Pancreas (tissue), 10 donors: Measurements from ENCODE around the gene TRAPPC2L. TPM values are rescaled to one million over a fixed set of nuclear protein-coding genes. Genes with fewer than 3 reads are reported as not detected.

ENCODE experiments used
- ATAC-seq, 4 donors: fragments of 200-7000 bp; cut with Tn5 transposase; one replicate each; pipeline versions ENCODE4 v1.8.0 to v1.9.1; 2020; ENCODE audit warnings: mild to moderate bottlenecking in 4 of 4, moderate library complexity in 4 of 4
- DNase-seq, 6 donors: peaks; one replicate each; pipeline ENCODE4 v3.0.0-alpha.2; 2020
- FAIRE-seq: peaks from 2 replicates; lab custom pipeline; 2012; peaks lifted over from hg19 to GRCh38; lab: Jason Lieb, UNC
- H3K27ac ChIP-seq, 4 donors: fragments of 200-600 bp; sonication (generic); 1 replicate in 3 of 4; 2 replicates in 1 of 4; pipeline versions ENCODE4 v1.5.0 to v1.8.0; 2020
- H3K27me3 ChIP-seq, 4 donors: fragments of 200-600 bp; one replicate each; pipeline ENCODE4 v1.8.0; 2021
- H3K36me3 ChIP-seq, 3 donors: fragments of 200-600 bp; sonication (generic) in 1 of 3; one replicate each; pipeline versions ENCODE4 v1.5.0 to v1.8.0; 2020 to 2021
- H3K4me1 ChIP-seq, 3 donors: fragments of 200-600 bp; one replicate each; pipeline ENCODE4 v1.8.0; 2021
- H3K4me3 ChIP-seq, 4 donors: fragments of 200-600 bp; sonication (generic) in 2 of 4; one replicate each; pipeline versions ENCODE4 v1.5.0 to v1.8.0; 2020 to 2021
- H3K9me3 ChIP-seq, 4 donors: fragments of 200-600 bp; one replicate each; pipeline ENCODE4 v1.8.0; 2021
- whole genome bisulfite sequencing, 2 donors: extraction: QIAGEN DNeasy Blood & Tissue Kit; methylation state at CpG; one replicate each; pipeline ENCODE4 v1.1.7; 2013; 5-methylcytosine and 5-hydroxymethylcytosine counted together
- intact Hi-C, 3 donors: fragments of 100-400 bp; cut with DNase I; formaldehyde crosslinking; loops; one replicate each; pipeline versions ENCODE4 v1.11.1 to v1.14.2; 2022
- polyA plus RNA-seq, 2 donors: library from polyadenylated mRNA; stranded (reverse); fragments of 200-250 nt; gene quantifications; one replicate each; pipeline ENCODE4 v1.2.3, GENCODE V29; 2013
- total RNA-seq, 6 donors: library from RNA; stranded (reverse); fragmentation: NEBNext Ultra II Directional in 4 of 6; extraction: Animal tissue kit (Norgen Biotek cat#: 25700) in 4 of 6; gene quantifications; one replicate each; pipeline versions ENCODE4 v1.2.1 to v1.2.4, GENCODE V29; 2021 to 2023
- TF ChIP-seq, protein P1 (sequence below), 4 donors: fragments of 200-600 bp; sonication (generic) in 3 of 4; IDR thresholded peaks; one replicate each; pipeline versions ENCODE4 v1.5.0 to v1.8.0; 2021; ENCODE audit warnings: antibody characterized with exemption in 4 of 4
- donor health status: healthy with polysubstance abuse.
- donor health status: DM: no; HTN: no; CAD: no; lungs with moderate emphysema.
- donor health status: DM: no; HTN: no; CAD: no.
- donor health status: control.
- donor health status: control.
- donor health status: Bipolar disorder and iron deficiency.
- donor health status: DM: yes; HTN: yes; CAD: no.
- donor health status: DM: no; HTN: no; CAD: no.
- donor health status: DM: no; HTN: no; CAD: no.
- donor health status: DM: yes; HTN: yes; CAD: no.

Gene TRAPPC2L
- total and polyA plus RNA-seq, 8 donors = 16.0 to 55.2 (median 27.4) TPM

GRCh38 chr16:88894681-88895300 lies 37.9 kb downstream of the TRAPPC2L start:
- Histone ChIP-seq H3K27ac (no peak overlapping the region), H3K4me1 (no peaks in the 10 kb centered on the region), H3K9me3 (no peaks in the 10 kb centered on the region), H3K4me3 (no peak overlapping the region), H3K27me3 (no peaks in the 10 kb centered on the region), H3K36me3 (peaks cover 0 to 7% (median 0%) of the 10 kb centered on the region in 3 donors)
- no peak for FAIRE-seq
- DNase-seq = no peak
- TF ChIP-seq, protein P1, sequence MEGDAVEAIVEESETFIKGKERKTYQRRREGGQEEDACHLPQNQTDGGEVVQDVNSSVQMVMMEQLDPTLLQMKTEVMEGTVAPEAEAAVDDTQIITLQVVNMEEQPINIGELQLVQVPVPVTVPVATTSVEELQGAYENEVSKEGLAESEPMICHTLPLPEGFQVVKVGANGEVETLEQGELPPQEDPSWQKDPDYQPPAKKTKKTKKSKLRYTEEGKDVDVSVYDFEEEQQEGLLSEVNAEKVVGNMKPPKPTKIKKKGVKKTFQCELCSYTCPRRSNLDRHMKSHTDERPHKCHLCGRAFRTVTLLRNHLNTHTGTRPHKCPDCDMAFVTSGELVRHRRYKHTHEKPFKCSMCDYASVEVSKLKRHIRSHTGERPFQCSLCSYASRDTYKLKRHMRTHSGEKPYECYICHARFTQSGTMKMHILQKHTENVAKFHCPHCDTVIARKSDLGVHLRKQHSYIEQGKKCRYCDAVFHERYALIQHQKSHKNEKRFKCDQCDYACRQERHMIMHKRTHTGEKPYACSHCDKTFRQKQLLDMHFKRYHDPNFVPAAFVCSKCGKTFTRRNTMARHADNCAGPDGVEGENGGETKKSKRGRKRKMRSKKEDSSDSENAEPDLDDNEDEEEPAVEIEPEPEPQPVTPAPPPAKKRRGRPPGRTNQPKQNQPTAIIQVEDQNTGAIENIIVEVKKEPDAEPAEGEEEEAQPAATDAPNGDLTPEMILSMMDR (IDR thresholded peaks at IDR 0.05) = no peak
- no peak for ATAC-seq
- WGBS, 2 donors = 85 to 86% methylated on average over 21 of the region's 21 CpGs
- intact Hi-C loops = no loop called here

- TF ChIP-seq, protein P1 (IDR thresholded peaks at IDR 0.05) = no peak
- no peaks in the 10 kb centered on the region for H3K4me1 ChIP-seq
- no peak overlapping the region for H3K27ac ChIP-seq
- ATAC-seq (no peak), FAIRE-seq (no peak), DNase-seq (no peak)
- H3K9me3 ChIP-seq = no peaks in the 10 kb centered on the region
- H3K4me3 ChIP-seq = no peak overlapping the region
- peaks cover 0 to 7% (median 0%) of the 10 kb centered on the region in 3 donors for H3K36me3 ChIP-seq
- intact Hi-C loops = no loop called here
- H3K27me3 ChIP-seq = no peaks in the 10 kb centered on the region
- WGBS, 2 donors = 92 to 95% methylated on average over 21 to 22 of the region's 22 CpGs
Observed at GRCh38 chr16:88895335-88895734, 38.4 kb downstream of the TRAPPC2L start.

DNA sequence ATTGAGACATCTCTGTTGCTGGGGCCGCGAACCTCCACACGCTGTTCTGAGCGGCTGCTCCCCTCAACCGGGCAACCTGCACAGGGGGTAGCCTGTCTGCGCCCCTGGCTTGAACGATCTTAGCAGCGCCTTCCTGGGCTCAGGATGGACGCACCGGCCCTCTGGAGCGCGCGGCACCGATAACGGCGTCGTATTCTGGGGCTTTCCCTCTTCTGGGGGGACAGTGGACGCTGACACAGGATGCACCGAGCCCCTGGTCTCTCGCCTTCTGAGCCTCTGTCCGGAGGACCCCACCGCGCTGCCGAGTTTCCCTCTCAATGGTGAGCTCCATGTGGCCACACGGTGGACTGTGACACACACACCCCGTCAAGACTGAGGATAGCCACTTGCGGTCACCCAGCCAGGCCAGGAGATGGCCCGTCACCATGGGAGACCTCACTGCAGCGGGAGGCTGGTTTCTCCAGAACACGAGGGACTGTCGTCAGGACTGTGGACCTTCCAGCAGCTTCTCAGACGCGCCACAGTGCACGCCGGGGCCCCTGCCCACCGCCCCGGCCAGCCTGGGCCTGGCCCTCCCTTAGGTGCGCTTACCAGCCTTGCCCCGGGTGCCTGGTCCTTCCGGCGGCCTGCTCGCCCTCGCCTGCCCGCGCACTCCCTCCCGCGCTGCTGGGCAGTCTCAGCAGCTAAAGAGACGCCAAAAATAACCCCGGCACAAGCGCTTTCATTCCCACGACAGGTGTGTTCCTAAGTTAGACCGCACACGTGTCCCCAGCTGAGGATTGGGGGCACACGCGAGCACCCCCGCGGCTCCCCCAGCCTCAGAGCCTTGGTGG lies 39.5 kb downstream of the TRAPPC2L start:
- Histone ChIP-seq H3K4me1 (no peaks in the 10 kb centered on the region), H3K36me3 (peaks cover 0 to 7% (median 0%) of the 10 kb centered on the region in 3 donors), H3K9me3 (no peaks in the 10 kb centered on the region), H3K27me3 (no peaks in the 10 kb centered on the region), H3K4me3 (no peak overlapping the region), H3K27ac (no peak overlapping the region)
- 89 to 90% methylated on average over 55 to 57 of the region's 57 CpGs for WGBS, 2 donors
- no peak for FAIRE-seq
- TF ChIP-seq, protein P1 (IDR thresholded peaks at IDR 0.05) = no peak
- no peak for DNase-seq
- intact Hi-C loops = no loop called here
- no peak for ATAC-seq

GRCh38 chr16:88897696-88898425 lies 40.9 kb downstream of the TRAPPC2L start:
- Histone ChIP-seq H3K4me1 (no peaks in the 10 kb centered on the region), H3K4me3 (no peak overlapping the region), H3K27me3 (no peaks in the 10 kb centered on the region), H3K36me3 (peaks cover 0 to 7% (median 0%) of the 10 kb centered on the region in 3 donors), H3K9me3 (no peaks in the 10 kb centered on the region), H3K27ac (no peak overlapping the region)
- intact Hi-C loops = no loop called here
- FAIRE-seq (no peak), DNase-seq (no peak), ATAC-seq (no peak)
- 92 to 96% methylated on average over 34 of the region's 34 CpGs for whole genome bisulfite sequencing, 2 donors
- TF ChIP-seq, protein P1 (IDR thresholded peaks at IDR 0.05) = no peak
